GM19328 (cell line): ENCODE data around the gene HSPA1A.
"Not testable (repeated sequence)": the region's sequence is repeated elsewhere in the genome, so short reads cannot be mapped to it uniquely, and the experiment has no call there.

Experiments used
- ATAC-seq: cut with Tn5 transposase; IDR thresholded peaks from one replicate; pipeline ENCODE4 v1.9.1; 2021; ENCODE audit warnings: mild to moderate bottlenecking, moderate library complexity; ENCODE audit not compliant: unreplicated experiment

HSPA1A gene

GRCh38 chr6:31861150-31861549, 45.8 kb downstream of the HSPA1A start:
- no peak for ATAC-seq

GRCh38 chr6:31861919-31862343, 46.6 kb downstream of the HSPA1A start:
- ATAC-seq = no peak

- ATAC-seq = peak; percentile 95
These were observed 47.2 kb downstream of the HSPA1A start, which contains the start of gene NEU1 for GRCh38 chr6:31862344-31863235. Gene NEU1, minus strand, starts transcription at chr6:31862821. Its CDS starts 45 bp downstream, at chr6:31862776.

- not testable (repeated sequence) for ATAC-seq
These were observed 48.8 kb downstream of the HSPA1A start for GRCh38 chr6:31864123-31864562.

GRCh38 chr6:31864818-31865204, 49.5 kb downstream of the HSPA1A start:
- no peak for ATAC-seq

- no peak for ATAC-seq
These were observed 50.1 kb downstream of the HSPA1A start for GRCh38 chr6:31865205-31866118.
